Ovary (tissue), 9 donors: ENCODE data around the gene TUB. TPM values are rescaled to one million over a fixed set of nuclear protein-coding genes. Genes with fewer than 3 reads are reported as not detected.
A peak's percentile ranks its signal among the peaks of the same experiment; 100 is the strongest.

Experiments used
- DNase-seq, 5 donors: peaks; one replicate each; pipeline ENCODE4 v3.0.0-alpha.2; 2019 to 2020
- H3K27ac ChIP-seq, 2 donors: fragments of 200-600 bp; one replicate each; pipeline versions ENCODE4 v1.5.1 to v1.8.0; 2019 to 2022
- H3K27me3 ChIP-seq: fragments of 200-600 bp; one replicate; pipeline ENCODE4 v1.8.0; 2022
- H3K36me3 ChIP-seq: fragments of 200-600 bp; sonication (generic); one replicate; pipeline ENCODE4 v1.5.1; 2019
- H3K4me1 ChIP-seq: one replicate; pipeline ENCODE4 v1.8.1; 2013; ENCODE audit warnings: mild to moderate bottlenecking, moderate library complexity; ENCODE audit not compliant: insufficient read depth
- H3K4me3 ChIP-seq: fragments of 200-600 bp; sonication (generic); one replicate; pipeline ENCODE4 v1.5.1; 2017
- H3K9me3 ChIP-seq, 2 donors: fragments of 200-600 bp in 1 of 2; sonication (generic) in 1 of 2; one replicate each; pipeline versions ENCODE4 v1.5.1 to v1.8.1; 2013 to 2019; ENCODE audit warnings: mild to moderate bottlenecking in 1 of 2, moderate library complexity in 1 of 2
- EP300 ChIP-seq: sonication (generic); formaldehyde crosslinking; IDR thresholded peaks from one replicate; pipeline ENCODE4 v1.6.1; 2017; ENCODE audit warnings: antibody characterized with exemption
- POLR2A ChIP-seq: fragments of 450-650 bp; IDR thresholded peaks from one replicate; pipeline ENCODE4 v1.6.1; 2017; ENCODE audit warnings: antibody characterized with exemption, mild to moderate bottlenecking, moderate library complexity
- whole genome bisulfite sequencing, 3 donors: extraction: QIAGEN DNeasy Blood & Tissue Kit in 1 of 3; methylation state at CpG; one replicate each; pipeline versions ENCODE4 v1.1.5 to v1.1.7; 2013 to 2017; 5-methylcytosine and 5-hydroxymethylcytosine counted together
- intact Hi-C, 4 donors: fragments of 100-400 bp; cut with DNase I; formaldehyde crosslinking; loops; one replicate each; pipeline versions ENCODE4 v1.11.0 to v1.15.1; 2022 to 2023
- polyA plus RNA-seq, 2 donors: library from polyadenylated mRNA; stranded (reverse); fragments of 200-250 nt in 1 of 2; fragments of 350-450 nt in 1 of 2; fragmentation: Illumina TruSeq in 1 of 2; extraction: RNeasy Lipid Tissue Mini Kit (QIAGEN cat#74804) in 1 of 2; gene quantifications; one replicate each; pipeline ENCODE4 v1.2.3, GENCODE V29; 2013 to 2014
- total RNA-seq, 7 donors: library from RNA; depleted of rRNA in 2 of 7; stranded (reverse); fragments of >200 nt in 2 of 7; fragmentation: NEBNext Ultra II Directional in 3 of 7; extraction: Animal tissue kit (Norgen Biotek cat#: 25700) in 3 of 7; gene quantifications; one replicate each; pipeline versions ENCODE4 v1.1.0 to v1.2.4, GENCODE V29; 2016 to 2023
- TF ChIP-seq, protein P1 (sequence below), 3 donors: fragments of 450-650 bp in 2 of 3; fragments of 200-600 bp in 1 of 3; IDR thresholded peaks; one replicate each; pipeline versions ENCODE4 v1.5.1 to v1.8.0; 2016 to 2022; ENCODE audit warnings: antibody characterized with exemption in 3 of 3, mild to moderate bottlenecking in 1 of 3
- donor health status: DM: no; HTN: no; CAD: no; lungs with moderate emphysema.
- donor health status: DM: no; HTN: no; CAD: no.
- donor health status: Bipolar disorder and iron deficiency.
- donor health status: DM: yes; HTN: yes; CAD: no.
- donor health status: DM: no; HTN: no; CAD: no.
- donor health status: DM: yes; HTN: yes; CAD: no.

Gene TUB
- total and polyA plus RNA-seq, 9 donors: 7.2 to 33.4 (median 22.3) TPM

DNA sequence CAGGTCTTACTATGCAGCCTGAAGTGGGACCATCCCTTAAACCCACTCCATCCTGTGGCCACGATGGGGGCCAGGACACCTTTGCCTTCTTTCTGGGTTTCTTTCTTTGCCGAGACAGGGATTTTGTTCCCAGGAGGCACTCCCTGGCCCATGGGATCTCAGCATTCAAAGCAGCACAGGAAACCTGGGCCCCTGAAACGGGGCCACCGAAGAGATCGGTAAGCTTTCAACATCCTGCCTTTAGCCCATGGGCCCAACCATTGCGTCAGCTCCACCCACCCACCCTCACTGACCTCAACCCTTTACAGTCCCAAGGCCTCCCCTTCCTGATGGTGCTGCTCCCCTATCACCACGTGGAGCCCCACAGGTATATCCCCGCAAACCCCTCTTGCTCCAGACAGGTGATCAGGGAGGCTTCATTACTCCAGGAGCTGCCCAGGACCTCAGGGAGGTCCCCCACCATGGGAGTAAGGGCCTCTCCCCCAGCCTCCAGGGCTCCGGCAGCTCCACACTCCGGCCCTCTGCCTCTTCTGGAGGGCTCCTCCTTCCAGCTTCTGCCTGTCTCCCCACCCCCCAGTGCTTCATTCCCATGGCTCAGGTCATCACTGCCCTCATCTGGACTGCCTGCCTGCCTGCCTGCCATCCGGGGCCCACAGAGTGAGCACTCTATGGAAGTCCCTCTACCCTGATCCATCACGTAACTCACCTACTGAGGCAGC lies 42.0 kb upstream of the TUB start:
- Histone ChIP-seq H3K27ac (no peak overlapping the region), H3K27me3 (no peaks in the 10 kb centered on the region), H3K36me3 (no peaks in the 10 kb centered on the region), H3K4me1 (no peaks in the 10 kb centered on the region), H3K4me3 (no peak overlapping the region), H3K9me3 (no peaks in the 10 kb centered on the region)
- 81 to 92% (median 89%) methylated on average over 12 of the region's 12 CpGs for WGBS, 3 donors
- peak in 1 of 5 donors; percentile 21 for DNase-seq
- intact Hi-C loops: no loop called here
- TF ChIP-seq EP300 (no peak), POLR2A (no peak)
- TF ChIP-seq, protein P1, sequence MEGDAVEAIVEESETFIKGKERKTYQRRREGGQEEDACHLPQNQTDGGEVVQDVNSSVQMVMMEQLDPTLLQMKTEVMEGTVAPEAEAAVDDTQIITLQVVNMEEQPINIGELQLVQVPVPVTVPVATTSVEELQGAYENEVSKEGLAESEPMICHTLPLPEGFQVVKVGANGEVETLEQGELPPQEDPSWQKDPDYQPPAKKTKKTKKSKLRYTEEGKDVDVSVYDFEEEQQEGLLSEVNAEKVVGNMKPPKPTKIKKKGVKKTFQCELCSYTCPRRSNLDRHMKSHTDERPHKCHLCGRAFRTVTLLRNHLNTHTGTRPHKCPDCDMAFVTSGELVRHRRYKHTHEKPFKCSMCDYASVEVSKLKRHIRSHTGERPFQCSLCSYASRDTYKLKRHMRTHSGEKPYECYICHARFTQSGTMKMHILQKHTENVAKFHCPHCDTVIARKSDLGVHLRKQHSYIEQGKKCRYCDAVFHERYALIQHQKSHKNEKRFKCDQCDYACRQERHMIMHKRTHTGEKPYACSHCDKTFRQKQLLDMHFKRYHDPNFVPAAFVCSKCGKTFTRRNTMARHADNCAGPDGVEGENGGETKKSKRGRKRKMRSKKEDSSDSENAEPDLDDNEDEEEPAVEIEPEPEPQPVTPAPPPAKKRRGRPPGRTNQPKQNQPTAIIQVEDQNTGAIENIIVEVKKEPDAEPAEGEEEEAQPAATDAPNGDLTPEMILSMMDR (IDR thresholded peaks at IDR 0.05): no peak

DNA sequence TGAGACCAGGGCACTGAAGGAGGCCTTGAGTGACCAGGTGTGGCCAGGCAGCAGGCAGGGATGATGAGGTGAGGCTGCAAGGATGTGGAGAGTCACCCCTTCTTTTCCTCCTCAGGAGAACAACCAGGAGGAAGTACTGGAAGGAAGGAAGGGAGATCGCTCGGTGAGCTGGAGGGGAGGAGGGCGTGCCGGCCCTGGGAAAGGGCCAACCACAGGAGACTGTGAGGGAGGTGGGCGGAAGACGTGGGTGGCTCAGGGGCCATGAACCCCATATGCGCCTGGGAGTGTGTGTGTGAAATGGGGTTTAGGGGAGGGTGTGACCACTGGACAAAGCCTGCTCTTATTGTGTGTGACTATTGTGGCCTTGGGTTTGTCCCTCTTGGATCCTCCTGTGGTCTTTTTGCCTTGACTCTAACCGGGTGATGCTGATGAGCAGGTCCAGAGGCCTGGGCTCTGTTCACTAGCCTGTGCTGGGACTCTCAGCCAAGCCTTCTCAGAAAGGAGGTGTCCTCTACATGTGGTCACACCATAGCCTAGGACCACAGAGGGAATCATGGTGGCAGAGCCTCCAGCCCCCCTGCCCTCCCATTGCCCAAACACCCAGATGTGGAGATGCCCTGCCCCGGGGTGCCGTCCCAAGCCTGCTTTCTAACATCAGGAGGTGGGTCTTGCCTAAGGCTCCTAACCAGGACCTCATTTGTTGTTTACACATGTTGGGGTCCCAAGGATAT lies 41.3 kb upstream of the TUB start:
- no peaks in the 10 kb centered on the region for H3K9me3 ChIP-seq
- H3K4me3 ChIP-seq: no peak overlapping the region
- intact Hi-C loops: no loop called here
- no peaks in the 10 kb centered on the region for H3K36me3 ChIP-seq
- H3K27me3 ChIP-seq: no peaks in the 10 kb centered on the region
- peak in 1 of 5 donors; percentile 22 for DNase-seq
- 79 to 92% (median 89%) methylated on average over 10 of the region's 10 CpGs for WGBS, 3 donors
- no peak overlapping the region for H3K27ac ChIP-seq
- TF ChIP-seq EP300 (no peak), POLR2A (no peak)
- TF ChIP-seq, protein P1 (IDR thresholded peaks at IDR 0.05): no peak
- H3K4me1 ChIP-seq: no peaks in the 10 kb centered on the region

DNA sequence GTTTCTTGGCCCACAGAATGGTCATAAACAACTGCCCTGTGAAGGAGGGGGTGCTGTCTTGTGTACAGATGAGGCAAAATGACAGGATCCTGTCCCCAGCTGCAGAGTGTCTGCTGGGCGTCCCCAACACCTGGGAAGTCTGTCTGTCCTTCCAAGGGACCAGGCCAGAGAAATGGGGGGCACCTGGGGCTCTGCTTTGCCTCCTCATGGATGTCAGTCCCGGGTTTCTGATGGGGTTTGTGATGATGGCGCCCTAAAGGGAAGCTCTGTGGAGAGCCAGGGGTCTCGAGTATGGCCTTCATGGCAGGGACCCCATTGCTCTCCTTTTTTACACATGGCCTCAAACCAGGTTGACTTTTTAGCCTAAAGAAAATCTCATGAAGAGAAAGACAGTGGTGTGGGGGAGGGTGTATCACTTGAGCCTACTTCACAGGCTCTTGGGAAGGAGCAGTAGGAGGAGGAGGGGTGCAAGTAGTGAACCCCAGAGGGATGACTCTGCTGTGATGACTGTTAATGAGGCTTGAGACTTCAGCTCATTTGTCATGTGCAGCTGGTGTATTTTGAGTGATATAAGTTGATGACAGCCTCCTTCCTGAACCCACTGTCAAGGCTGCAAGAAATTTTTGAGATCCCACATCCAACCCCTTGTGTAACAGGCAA lies 40.6 kb upstream of the TUB start:
- Histone ChIP-seq H3K4me3 (no peak overlapping the region), H3K36me3 (no peaks in the 10 kb centered on the region), H3K27ac (no peak overlapping the region), H3K4me1 (no peaks in the 10 kb centered on the region), H3K9me3 (no peaks in the 10 kb centered on the region), H3K27me3 (no peaks in the 10 kb centered on the region)
- peak in 1 of 5 donors; percentile 13 for DNase-seq
- WGBS, 3 donors: 81 to 92% (median 92%) methylated on average over 4 of the region's 4 CpGs
- intact Hi-C loops: no loop called here
- TF ChIP-seq, protein P1 (IDR thresholded peaks at IDR 0.05): no peak
- TF ChIP-seq POLR2A (no peak), EP300 (no peak)

DNA sequence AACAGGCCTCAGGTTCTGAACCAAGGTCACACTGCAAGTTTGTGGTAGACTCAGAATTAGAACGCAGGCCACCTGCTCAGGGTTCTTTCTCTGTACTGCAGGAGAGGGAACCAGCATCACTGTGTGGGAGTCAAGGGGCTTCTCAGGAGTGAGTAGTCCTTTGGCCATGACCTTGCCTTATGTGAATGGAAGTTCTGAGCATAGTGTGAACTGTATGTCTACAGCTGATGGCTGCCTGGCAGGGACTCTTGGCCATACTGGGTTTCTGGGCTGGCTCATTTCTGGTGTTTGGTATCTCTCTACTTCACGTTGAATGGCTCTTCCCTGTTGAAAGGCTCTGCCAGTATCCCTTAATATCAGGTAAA lies 40.1 kb upstream of the TUB start:
- peak in 1 of 5 donors; percentile 10 for DNase-seq
- Histone ChIP-seq H3K4me3 (no peak overlapping the region), H3K27me3 (no peaks in the 10 kb centered on the region), H3K27ac (no peak overlapping the region), H3K9me3 (no peaks in the 10 kb centered on the region), H3K36me3 (no peaks in the 10 kb centered on the region), H3K4me1 (no peaks in the 10 kb centered on the region)
- intact Hi-C loops: no loop called here
- 54 to 70% (median 65%) methylated on average over 2 of the region's 2 CpGs for WGBS, 3 donors
- TF ChIP-seq EP300: no peak
- TF ChIP-seq, protein P1 (IDR thresholded peaks at IDR 0.05): no peak
- TF ChIP-seq POLR2A: no peak
